IPS DF 4.7 (cell line): Measurements from ENCODE around the gene OR10A6.
A peak's percentile ranks its signal among the peaks of the same experiment; 100 is the strongest.

Source experiments
- DNase-seq: peaks from one replicate; pipeline ENCODE4 v3.0.0-alpha.2; 2013; ENCODE audit warnings: low spot score; ENCODE audit errors: extremely low read depth

The OR10A6 gene, protein sequence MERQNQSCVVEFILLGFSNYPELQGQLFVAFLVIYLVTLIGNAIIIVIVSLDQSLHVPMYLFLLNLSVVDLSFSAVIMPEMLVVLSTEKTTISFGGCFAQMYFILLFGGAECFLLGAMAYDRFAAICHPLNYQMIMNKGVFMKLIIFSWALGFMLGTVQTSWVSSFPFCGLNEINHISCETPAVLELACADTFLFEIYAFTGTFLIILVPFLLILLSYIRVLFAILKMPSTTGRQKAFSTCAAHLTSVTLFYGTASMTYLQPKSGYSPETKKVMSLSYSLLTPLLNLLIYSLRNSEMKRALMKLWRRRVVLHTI

DNA sequence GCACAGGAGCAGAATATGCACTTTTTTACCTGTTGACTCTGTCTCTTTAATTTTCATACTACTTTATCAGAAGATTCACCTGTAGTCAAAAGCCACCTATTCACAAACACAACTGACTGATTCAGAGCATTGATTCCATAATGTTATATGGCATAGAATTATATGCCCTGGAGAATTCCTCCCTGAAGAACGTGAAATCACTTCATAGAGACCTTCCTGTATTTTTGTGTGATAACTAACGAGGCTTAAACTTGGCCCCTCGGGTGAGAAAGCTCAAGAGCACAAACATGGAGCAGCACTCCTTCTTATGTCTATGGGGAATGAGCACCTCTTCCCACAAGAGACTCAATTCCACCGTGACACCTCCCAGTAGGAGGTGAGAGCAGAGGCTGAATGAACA lies at the start of gene OR10A6:
OR10A6 (minus strand) TSS at position 101 of the 400 bp plus-strand sequence. CDS start 2,606 bp downstream, outside the sequence.
- DNase-seq = no peak

DNA sequence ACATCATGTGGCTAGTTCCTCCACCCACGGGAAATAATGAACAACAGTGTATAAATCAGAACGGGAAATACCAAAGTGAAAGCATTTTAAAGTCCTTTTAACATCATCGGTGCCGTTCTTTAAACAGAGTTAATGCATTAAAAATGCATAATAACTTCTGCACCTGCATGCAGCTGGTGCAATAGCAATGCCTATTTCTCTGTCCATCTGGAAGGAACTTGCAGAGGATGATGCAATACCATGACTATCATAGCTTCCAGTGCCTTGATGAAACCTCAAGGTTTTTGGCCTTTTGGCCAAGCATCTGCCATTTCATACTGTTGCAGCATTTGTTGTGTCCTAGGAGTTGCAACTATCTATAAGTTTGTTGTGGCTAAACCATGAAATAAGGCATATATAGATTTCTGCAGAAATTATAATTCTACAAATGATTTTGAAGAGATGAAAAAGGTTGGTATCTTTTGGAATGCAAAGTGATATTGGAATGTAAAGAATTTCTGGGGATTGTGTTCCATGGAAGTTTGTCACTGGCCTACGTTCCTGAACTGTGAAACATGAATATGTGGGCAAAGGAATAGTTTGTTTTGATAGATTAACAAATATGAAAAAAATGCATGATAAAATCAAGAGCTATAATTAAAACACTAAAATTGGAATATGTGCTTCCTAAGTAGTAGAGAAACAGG lies 46.3 kb upstream of the OR10A6 start:
- DNase-seq = no peak

DNA sequence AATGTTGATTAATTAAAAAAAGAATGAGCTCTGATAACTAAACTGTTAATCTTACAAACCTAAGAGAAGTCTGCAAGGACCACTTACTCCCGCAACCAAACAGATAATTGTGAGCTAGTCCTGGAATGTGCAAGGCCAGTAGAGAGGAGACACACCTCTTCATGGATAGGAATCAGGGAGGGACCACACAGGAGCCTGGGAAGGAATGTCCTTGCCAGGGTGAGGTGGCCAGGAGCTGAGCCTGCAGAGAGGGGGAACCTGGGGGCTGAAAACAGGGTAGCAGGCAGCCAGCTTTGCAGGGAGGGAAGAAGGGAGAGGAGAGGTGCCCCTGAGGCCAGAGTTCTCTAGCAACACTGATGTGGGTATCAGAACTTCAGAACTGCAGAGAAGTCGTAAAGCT lies 43.6 kb upstream of the OR10A6 start:
- DNase-seq = no peak

DNA sequence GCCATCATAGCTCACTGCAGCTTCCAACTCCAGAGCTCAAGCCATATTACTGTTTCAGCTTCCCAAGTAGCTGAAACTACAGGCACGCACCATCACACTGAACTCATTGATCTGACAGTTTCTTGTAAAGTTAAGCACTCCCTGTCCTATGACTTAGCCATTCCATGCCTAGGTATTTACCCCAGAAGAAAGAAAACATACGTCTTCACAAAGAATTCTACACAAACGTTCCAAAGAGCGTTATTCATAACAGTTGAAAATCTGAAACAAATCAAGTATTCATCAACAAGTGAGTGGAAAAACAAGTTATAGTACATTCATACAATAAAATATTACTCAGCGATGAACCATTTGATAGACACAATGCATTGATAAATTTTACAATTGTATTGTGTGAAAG lies 41.9 kb upstream of the OR10A6 start:
- DNase-seq = no peak

DNA sequence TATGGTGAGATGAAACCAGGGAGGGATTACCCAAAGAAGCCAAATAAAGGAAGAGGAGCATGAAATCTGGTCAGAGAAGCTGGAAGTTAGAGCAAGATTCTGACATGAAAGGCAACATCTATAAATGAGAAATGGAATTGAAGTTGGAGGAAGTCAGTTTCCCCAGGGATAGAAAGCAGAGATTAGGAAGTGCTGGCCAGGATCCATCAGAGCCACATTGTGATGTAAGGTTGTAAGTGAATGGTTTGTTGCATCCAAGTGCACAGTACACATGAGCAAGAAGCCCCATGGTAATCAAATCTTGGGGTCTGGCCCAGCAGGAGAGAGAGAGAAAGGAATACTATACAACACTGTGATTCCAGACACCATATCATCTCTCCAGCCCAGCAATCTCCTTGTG lies 40.8 kb upstream of the OR10A6 start:
- no peak for DNase-seq

DNA sequence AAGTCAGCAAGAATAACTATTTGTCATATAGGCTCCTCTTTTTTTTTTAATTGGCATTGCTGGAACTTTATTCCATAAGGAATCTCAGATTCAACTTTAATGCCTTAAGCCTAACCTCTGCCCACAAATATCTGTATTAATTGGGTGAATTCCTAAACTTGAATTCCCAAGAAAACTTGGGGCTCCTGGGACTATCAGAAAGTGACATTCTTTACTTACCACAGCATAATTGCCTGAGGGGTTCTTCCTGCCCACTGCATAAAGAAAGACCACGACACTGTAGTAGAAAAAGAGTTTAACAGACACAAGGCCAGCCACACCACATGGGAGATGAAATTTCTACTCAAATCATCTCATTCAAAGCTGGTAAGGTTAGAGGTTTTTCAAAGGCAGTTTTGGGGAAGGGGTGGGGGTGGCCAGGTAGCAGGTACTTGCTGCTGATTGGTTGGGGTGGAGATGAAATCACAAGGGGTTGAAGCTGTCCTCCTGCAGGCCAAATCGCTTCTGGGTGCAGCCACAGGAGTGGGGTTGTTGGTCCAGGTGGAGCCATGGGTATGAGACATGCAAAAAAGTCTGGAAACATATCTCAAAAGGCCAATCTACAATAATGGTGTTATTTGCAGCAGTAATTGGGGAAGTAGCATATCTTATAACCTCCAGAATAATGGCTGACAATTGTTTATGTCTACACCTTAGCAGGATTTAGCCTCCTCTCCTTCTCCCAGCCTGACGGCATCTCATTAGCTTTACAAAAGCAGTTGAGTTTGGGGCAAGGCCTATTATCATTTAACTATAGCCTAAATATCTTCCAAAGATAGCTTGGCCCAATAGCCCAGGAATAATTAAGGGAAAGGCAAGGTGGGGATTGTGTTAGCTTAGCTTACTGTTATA lies 38.9 kb upstream of the OR10A6 start:
- DNase-seq = peak; percentile 36

DNA sequence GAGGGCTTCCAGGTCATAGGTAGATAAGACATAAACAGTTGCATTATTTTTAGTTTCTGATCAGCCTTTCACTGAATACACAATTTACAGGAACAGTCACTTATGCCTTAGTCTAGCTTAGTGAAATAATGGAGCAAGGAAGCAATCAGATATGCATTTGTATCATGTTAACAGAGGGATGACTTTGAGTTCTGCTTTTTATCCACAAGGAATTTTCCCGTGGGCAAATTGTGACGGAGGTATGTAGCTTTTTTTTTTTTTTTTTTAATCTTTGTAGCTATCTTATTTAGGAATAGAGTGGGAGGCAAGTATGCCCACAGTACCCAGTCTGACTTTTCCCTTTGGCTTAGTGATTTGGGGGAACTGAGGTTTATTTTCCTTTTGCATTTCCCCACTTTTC lies 37.6 kb upstream of the OR10A6 start:
- no peak for DNase-seq

DNA sequence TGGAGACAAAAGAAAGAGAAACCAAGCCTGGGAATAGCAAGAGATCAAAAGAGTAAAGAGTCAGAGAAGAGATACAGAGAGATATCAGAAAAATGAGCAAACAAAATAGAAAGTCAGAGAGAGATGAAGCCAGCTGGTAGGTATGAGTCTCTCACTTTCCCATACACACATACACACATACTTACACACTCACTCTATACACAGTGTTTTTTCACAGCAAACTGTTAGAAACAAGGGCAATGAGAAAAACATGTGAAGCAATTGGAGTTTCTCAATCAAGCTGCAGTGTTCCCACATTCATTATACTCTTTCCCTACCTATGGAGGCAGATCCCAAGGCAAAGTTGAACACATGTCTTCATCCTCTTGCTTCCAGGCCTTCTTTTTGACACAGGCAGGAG lies 36.8 kb upstream of the OR10A6 start:
- DNase-seq = no peak

DNA sequence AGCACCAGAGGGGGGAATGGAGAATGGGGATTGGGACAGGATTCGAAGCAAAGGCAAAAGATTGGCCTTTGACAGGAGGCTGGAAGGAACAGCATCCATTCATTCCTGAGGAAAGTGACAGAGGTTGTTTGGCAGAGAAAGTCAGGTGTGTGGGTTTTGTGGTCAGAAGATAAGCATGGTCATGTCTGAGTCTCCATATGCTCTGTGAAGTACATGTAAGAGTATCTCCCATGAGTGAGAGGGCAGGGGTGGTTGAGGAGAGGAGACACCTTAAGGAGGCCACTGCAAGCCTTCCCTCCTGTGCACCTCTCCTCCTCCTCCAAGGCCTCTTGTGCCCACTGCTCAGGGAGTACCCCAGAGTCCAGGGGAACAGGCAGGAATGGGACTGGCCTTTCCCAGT lies 36.0 kb upstream of the OR10A6 start:
- no peak for DNase-seq

DNA sequence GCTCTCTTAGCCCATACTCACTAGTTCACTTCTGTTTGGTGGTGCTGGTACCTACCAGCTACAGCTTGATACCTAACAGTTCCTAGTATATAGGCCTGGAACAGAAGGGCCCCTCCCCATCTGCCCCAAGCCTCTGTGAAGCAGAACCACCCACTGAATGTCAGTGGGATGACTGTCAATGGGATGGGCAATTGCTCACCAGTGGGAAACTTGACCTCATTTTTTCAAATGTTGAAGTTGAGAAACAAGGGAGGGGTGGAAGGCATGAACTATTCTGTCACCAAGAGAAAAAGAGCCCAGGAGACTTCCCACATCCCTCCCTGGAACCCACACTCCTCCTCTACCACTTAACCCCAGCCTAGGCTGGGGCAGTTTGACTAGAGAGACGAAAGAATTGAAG lies 34.3 kb upstream of the OR10A6 start, which contains the start of gene NLRP10:
NLRP10 (minus strand) TSS at position 62 of the 400 bp plus-strand sequence. CDS start 1,952 bp downstream, outside the sequence.
- DNase-seq = no peak

DNA sequence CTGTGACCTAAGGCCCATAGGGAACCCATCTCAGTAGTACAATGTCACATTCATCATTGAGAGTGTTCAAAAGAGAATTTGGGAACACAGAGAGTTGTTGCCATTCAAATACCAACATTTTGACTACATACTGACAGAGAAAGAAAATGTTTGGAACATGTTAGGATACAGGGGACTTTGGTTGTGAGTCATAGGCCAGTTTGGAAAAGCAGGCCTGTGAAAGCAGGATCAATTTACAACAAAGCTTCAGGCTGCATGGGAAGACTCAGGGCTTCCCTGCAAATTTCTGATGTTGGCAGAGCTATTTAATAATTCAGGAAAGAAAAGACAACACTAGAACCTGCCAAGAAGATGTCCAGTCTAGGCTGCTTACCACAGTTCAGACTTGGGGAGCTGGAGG lies 33.8 kb upstream of the OR10A6 start:
- no peak for DNase-seq

DNA sequence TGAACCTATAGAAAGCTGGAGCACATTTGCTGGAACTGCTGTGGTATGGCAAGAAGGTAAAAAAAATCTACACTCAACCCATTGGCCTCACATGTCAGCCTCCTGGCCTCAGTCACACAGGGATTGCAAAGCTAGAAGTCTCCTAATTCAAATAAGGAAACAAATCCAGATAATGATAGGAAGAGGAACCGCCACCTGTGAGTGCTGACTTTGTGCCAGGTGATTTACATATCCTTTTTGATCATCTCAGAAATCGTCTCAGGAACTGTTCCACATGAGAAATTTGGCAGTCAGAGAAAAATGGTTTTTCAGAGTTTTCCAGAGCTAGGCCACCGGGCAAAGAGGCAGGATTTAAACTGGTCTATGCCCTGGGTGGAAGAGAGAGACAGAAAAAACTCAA lies 33.2 kb upstream of the OR10A6 start:
- DNase-seq = no peak

DNA sequence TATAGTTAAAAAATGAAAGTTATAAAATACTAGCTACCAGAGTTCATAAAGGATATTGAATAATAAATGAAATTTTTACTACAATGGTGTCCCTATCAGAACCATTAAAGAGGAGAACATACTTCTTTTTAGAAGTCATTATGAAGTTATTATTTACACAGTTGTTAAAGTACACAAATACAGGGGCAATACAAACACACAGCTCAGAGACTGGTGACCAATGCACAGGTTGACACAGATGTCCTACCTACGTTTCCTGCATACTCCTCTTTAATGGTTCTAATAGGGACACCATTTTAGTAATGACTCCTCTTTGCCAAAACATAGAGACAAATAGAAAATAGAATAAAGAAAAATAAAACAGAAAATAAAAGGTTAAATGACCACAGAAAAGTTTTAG lies 24.1 kb upstream of the OR10A6 start:
- no peak for DNase-seq

DNA sequence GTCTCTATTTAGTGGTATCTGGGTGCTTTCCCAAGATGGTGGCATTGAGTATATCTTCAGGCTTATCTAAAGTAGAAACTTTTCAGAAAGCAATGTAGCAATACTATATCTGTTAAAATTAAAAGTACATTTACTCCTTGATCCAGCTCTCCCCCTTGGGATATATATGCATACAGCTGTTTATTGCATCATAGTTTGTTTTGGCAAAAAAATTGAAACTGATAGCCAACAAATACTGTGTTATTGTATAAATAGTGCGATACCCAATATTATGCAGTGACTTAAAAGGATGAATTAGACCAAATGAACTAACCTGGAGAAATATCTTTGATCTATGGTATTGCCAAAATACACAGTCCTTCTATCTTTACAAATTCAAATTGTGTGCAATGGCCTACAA lies 18.9 kb upstream of the OR10A6 start:
- no peak for DNase-seq

DNA sequence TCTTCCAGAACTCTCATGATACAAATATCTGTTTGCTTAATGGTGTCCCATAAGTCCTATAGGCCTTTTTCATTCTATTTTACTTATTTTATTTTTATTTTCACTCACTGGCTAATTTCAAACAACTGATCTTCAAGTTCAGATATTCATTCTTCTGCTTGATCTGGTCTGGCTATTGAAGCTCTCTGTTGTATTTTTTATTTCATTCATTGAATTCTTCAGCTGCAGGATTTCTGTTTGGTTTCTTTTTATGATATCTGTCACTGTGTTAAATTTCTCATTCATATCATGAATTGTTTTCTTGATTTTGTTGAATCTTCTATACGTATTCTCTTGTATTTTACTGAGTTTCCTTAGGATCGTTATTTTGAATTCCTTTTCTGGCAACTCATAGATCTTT lies 13.1 kb upstream of the OR10A6 start:
- DNase-seq = no peak

DNA sequence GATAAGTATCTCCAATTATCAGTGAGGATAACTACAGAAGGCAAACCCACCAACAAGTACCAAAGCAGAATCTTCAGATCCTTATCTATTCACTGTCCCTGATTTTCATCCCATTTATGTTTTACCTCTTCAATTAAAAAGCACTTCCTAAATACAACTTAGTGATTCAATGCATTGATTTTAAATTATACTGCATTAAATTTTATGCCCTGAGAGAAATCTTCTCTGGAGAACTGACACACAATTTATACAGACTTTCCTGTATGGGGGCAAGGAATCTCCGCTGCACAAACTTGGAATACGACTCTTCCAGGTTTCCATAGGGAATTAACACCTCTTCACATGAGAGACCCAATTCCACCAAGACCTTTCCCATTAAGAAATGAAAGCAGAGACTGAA lies 10.5 kb upstream of the OR10A6 start, which contains the start of gene OR10A3:
OR10A3 (minus strand) TSS at position 101 of the 400 bp plus-strand sequence. CDS start 2,188 bp downstream, outside the sequence.
- no peak for DNase-seq

DNA sequence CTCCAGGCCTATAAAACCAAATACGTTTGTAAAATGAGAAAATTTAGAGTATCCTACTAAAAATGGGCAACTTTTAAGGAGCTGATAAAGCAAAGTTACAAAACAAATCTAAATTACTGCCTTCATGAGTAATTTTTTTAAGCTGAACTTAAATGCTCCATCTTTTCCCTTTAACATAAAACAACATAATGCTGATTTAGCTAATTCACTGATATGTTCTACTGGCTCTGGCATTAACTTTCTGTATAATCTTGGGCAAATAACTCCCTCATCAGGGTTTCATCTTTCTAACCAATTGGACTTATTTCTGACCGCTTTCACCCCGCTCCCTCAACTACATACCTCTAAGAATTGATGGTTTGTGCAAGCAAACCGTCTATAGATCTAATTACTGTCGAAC lies 10.1 kb upstream of the OR10A6 start:
- DNase-seq = no peak

DNA sequence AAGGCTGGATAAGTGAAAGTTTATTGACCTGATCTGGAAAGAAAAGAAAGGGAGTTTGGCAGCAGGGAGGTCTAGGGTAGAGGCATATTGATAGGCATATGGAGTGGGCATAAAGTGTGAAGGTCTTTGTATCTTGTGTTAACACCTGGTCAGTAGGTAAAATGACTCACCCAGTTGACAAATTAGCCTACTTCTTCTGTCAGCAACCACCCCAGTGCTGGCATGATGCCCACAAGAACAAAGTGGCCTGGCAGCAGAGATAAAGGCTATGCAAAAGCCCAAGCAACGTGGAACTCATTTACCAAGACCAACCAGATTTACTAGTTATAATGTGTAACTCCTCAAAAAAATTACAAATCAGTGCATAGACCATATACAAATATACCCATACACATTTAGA lies 5.5 kb upstream of the OR10A6 start:
- DNase-seq = no peak

DNA sequence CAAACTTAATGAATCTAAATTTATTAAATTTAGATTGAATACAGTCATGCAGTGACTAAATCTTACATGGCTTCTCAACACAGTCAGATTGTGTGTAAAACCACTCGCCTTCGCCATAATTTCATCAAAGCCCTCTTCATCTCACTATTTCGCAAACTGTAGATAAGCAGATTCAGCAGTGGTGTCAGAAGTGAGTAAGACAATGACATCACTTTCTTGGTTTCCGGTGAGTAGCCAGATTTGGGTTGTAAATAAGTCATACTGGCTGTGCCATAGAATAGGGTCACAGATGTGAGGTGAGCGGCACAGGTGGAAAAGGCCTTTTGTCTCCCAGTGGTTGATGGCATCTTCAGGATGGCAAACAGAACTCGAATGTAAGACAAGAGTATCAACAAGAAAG lies 3.4 kb downstream of the OR10A6 start:
- no peak for DNase-seq

DNA sequence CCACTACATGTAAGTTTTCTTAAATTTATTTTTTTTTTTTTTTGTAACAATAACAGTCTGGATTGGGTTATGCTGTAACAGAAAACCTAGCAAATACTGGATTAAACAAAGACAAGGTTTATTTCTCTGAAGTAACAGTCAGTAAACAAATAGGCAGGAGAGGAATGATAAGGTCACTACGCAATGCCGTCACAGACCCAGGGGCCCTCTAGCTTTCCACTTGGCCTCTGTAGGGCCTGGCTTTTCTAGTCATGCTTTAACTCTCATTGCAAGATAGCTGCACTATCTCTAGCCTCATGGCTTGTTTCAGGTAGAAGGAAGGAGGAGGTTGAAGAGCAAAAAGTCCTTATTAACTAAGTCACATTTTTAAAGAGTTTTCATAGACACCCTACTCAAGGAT lies 6.5 kb downstream of the OR10A6 start:
- DNase-seq = no peak

DNA sequence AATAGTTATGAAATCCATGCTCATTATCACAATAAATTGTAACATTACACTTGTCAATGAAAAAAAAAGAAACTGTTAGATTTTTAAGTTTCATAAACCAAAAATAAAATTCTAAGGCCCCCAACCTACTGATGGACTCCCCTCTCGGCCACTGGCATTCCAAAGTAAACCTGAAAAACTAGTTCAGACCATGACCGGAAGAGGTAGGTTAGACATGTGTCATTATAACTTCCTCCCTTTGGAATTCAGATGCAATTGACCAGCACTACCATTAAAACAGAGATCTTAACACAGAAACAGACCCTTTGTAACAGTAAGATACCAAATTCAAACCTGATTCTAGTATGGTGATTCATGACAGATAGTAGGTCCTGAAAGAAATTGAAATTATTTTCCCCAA lies 12.9 kb downstream of the OR10A6 start:
- DNase-seq = no peak

DNA sequence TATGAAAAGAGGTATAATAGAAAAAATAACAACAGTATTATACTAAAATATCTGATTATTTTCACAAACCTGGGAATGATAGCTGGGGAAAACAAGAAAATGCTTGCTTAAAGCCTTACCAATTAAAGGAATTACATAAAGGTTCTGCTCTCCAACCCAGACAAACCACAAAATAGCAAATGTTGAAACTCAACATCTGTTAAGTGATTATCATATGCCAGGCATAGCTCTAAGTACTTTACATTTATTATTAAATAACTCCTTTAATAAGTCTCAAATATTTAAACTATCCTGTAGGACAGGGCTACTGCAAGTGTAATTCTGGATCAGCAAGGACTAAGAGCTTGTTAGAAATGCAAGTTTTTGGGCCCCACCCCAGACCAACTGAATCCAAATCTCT lies 20.1 kb downstream of the OR10A6 start:
- DNase-seq = no peak
